ENCODE data around the gene PGM3.
"Not testable (repeated sequence)": the region's sequence is repeated elsewhere in the genome, so short reads cannot be mapped to it uniquely, and the experiment has no call there.

The PGM3 gene

GRCh38 chr6:83192871-83193746 lies at the start of gene PGM3, which contains the start of gene RWDD2A:
TSS of gene PGM3 (minus strand) at chr6:83193265. CDS start at chr6:83191012, 2,253 bp downstream.
TSS of gene RWDD2A (plus strand) at chr6:83193357. CDS start at chr6:83194452, 1,095 bp downstream.
- DNase-seq (ENCODE audit: low read depth) = peak; percentile 46

GRCh38 chr6:83231146-83231545 lies 38.1 kb upstream of the PGM3 start:
- DNase-seq (ENCODE audit: low read depth) = no peak

DNA sequence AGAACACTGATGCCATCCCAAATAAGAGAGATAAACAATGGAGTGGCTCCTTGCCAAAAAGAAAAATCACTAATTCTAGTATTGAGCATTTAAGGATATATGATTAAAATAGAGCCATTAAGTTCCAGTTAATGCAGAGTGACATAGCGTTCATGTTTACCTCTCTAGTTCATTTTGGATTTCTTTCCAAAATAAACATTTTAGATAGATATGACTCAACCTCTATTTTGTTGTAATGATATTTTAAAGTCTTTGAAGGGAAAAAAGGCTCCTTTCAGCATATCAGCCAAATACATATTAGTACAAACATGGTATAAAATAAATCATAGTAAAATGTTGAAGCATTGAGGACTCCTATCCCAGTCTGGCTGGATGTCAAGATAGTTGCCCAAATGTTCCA lies 33.5 kb upstream of the PGM3 start:
- DNase-seq (ENCODE audit: low read depth) = no peak

DNA sequence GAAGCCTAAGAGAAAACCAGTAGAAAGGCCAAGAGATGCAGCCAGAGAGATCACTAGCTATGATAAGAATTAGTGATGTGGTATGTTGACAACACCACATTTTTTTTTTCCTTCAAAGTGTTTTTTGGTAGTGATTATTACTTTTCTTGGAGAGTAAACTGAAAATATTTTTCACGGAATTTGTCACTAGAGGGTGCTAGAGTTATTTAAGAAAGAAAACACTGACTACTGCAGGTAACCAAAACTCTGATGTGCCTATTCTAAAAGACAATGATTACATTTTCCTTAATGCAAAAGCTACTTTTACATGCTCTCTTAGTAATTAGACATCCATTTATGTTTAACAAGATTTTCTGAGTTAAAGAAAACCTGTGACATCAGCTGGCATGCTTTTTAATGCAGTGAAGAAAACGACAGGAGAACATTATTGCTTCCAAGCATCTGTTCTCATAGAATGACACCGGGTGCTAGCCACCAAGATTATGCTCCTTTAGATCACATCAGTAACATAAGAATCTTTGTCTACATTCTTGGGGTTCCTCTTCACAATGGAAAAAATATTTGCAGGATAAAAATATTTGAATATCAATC lies 28.9 kb upstream of the PGM3 start:
- DNase-seq (ENCODE audit: low read depth) = no peak

DNA sequence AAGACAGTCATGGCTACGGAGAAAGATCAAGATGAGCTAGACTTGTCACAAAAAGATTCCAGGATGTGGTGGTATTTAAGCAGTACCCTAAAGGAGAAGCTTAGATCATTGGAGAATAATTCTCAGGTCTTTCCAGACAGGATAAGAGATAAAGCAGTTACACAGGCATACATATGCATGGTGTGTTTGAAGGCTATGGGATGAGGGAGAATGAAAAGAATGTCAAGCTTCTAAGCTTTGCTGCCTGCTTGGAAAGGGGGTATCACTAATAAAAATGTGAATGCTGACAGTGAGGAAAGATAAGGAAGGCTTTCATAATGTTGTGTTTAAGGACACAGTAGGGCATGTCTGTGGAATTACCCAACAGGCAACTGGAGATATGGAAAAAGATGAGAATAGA lies 28.2 kb upstream of the PGM3 start:
- DNase-seq (ENCODE audit: low read depth) = no peak

DNA sequence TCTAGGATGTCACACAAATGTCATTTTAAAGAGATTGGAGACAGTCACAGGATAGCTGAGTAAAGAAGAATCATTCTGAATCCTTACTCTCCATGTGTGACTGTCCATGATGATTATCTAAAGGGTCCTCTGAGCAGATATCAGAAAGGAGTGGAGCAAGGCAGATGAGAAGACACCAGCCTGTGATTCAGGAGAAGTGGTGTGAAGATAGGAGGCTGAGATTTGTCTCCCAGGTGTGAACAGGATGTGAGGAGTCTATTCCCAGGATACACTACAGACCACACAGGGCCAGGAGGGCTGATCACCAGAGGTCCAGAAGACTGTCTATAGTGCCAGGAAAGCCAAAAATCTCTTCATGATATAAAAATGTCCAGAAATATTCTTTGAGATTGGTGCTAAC lies 27.1 kb upstream of the PGM3 start:
- no peak for DNase-seq (ENCODE audit: low read depth)

DNA sequence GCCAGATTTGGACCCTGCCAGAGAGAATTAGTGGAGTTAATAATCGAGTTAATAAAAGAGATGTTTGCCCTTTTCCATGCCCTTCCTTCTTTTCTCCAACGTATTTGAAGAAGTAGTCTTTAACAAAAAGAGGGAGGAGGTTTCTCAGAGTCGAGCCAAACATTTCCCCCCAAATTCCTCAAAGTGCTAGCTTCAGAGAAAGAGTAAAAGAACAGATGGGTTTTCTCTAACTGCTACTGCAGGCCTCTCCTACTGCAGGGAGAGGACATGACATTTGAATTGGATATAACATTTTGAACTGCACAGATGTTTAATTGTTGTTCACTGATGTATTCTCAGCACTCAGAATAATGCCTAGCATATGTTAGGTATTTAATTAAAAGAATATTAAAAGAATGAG lies 25.6 kb upstream of the PGM3 start:
- no peak for DNase-seq (ENCODE audit: low read depth)

DNA sequence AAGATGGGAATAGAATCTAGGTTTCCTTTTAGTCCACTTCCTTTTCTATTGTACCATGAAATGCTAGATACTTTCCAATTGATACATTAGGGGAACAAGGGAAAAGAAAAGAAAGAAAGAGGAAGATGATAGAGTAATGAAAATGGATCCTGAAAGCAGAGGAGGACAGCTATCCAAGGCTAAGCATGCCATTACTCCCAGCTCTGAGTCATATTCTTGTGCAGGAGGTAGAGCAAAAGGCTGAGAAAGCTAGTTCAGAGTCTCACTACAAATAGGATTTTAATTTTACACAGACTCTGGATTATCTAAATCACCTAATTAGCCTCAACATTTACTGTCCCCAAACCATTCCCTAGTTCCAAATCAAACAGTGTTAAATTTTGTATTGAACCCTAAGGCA lies 23.7 kb upstream of the PGM3 start:
- no peak for DNase-seq (ENCODE audit: low read depth)

DNA sequence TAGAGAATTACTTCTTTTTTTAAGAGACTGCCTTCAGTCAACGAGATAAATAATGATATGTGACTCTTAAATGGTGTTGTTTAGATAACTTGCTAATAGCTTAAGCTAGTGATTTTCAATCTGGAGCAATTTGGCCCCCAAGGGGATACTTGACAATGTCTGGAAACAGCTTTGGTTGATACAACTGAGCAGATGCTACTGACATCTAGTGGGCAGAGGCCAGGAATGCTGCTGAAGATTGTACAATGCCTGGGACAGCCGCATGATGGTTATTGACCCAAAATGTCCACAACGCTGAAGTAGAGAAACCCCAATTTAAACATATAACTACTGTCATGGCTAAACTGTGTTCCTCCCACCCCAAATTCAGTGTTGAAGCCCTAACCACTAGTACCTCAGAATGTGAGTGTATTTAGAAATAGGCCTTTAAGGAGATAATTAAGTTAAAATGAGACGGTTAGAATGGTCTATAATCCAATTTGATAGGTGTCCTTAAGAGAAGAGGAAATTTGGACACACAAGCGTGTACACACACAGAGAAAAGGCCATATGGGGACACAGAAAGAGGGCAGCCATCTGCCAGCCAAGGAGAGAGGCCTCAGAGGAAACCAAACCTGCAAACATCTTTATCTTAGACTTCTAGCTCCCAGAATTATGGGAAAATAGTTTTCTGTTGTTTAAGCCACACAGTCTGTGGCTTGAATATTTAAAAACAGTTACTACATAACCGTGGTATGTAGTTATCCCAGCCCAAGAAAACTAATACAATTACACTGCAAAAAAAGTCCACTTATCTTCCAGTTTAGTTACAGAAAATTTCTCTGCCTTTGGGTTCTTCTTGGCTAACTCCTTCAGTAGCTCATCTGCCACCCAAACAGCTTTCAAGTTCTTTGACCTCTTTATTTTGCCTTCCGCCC lies 22.3 kb upstream of the PGM3 start:
- no peak for DNase-seq (ENCODE audit: low read depth)

- DNase-seq (ENCODE audit: low read depth) = no peak
Observed at GRCh38 chr6:83202031-83202430, 9.0 kb upstream of the PGM3 start.

GRCh38 chr6:83199863-83200225 lies 6.8 kb upstream of the PGM3 start:
- no peak for DNase-seq (ENCODE audit: low read depth)

GRCh38 chr6:83199173-83199862 lies 6.3 kb upstream of the PGM3 start:
- no peak for DNase-seq (ENCODE audit: low read depth)

GRCh38 chr6:83198486-83199172 lies 5.6 kb upstream of the PGM3 start:
- no peak for DNase-seq (ENCODE audit: low read depth)

DNA sequence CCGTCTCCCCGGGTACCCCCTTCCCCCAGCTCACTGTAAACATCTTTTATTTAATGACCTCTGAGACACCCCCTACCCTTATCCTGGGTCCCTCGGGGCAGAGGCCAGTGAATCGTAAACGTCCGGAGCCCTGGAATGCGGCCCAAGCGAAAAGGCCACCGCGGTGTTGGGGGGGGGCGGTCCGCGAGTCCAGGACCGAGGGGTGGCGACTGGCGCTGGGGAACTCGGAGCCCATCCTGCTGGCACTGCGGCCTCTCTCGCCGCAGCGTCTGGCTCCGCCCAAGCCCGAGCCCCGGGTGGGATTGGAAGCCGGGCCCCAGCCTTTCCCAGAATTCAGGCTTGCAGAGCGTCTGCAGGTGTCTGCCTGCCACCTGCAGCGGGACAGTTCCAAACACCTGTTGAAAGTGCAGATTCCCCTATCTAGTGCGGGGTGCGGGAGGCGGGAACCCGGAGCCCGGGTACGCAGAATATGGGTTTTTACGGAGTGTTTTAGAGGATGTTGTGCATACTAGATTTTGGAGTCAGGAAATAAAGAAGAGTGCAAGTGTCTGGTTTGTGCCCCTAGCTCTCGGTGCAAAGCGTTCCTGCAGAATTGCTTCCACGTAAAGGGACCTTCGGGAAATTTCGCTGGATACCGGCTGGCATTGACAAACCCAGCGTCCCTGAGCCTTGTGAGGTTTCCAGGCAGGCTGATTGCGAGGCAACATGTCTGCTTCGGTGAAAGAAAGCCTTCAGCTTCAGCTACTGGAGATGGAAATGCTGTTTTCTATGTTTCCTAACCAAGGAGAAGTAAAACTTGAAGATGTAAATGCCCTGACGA lies 892 bp upstream of the PGM3 start:
- no peak for DNase-seq (ENCODE audit: low read depth)

- no peak for DNase-seq (ENCODE audit: low read depth)
Observed at GRCh38 chr6:83192456-83192855, 609 bp downstream of the PGM3 start.

DNA sequence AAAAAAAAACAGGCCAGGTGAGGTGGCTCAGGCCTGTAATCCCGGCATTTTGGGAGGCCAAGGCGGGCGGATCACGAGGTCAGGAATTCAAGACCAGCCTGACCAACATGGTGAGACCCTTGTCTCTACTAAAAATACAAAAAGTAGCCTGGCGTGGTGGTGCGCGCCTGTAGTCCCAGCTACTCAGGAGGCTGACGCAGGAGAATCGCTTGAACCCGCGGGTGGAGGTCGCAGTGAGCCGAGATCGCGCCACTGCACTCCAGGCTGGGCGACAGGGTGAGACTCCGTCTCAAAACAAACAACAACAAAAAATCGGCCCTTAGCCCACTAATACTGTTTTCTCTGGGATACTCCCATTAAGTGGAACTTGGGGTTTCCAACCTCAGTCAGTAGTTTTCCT lies 1.1 kb downstream of the PGM3 start:
- not testable (repeated sequence) for DNase-seq (ENCODE audit: low read depth)

- DNase-seq (ENCODE audit: low read depth) = no peak
Observed at GRCh38 chr6:83190626-83191025, 2.4 kb downstream of the PGM3 start.

DNA sequence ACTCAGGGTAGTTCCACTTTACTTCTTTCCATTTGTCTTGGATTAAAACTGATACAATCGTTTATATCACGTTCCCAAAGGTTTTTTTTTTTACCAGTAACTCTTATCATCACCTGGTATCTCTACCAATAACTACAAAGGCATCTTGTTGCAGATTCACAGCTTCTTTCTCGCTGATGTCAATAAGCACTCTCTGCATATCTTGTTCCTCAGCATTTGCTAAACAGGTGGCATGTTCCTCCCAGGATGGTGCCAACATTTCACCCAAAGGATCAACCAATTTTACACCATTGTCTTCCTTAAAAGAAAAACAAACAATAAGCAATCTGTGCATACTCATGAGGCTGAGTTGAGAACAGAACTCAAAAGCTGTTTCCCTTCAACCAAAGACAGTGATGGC lies 4.6 kb downstream of the PGM3 start:
- no peak for DNase-seq (ENCODE audit: low read depth)

DNA sequence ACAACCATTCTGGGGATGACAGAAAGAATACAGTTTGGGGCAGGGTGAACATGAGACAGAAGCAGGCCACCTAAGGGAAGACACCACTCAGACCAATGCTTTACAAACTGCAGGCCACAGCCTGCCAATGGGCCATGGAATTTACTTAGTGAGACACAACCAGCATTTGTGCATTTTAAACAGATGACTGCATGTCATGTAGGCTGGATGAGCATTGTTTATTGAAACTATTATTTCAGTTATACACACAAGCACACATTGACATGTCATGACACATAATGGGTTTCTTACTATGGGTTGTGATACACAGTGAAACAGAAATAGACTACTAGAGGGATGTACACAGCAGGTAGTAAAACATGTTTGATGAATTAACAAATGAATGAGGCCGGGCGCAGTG lies 8.0 kb downstream of the PGM3 start:
- no peak for DNase-seq (ENCODE audit: low read depth)

DNA sequence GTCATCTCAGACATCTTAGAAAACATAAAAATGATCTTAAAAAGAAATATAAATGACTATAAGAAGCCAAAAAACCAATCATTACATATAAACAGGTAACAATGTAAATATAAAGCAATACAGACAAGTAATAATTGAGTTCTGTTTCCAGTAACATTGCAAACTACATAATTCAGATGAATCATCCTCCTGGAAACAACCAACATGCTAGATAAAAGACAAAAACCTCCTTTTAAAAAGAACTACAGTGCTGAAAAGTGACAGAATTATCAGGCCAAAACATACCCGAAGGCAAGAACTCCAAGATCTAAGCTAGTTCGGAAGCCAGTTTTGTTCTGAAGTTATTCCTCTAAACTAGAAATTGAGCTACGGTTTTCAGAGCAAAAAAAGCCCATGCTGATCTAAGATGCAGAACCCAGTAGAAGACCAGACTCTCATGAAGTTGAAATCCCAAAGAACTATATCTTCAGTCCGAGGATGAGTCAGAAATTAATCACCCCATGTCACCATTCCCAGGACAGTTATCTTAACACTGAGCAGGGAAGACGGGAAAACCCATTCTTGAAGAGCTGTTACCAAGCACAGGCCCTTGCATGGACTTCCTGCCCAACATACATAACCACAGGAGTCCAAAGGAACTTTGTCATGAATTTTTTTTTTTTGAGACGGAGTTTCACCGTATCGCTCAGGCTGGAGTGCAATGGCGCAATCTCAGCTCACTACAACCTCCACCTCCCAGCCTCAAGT lies 9.8 kb downstream of the PGM3 start:
- peak; percentile 50 for DNase-seq (ENCODE audit: low read depth)
